Mucosa of gallbladder (tissue), 1 donor: ENCODE measurements around the gene SLC25A21. TPM values are rescaled to one million over a fixed set of nuclear protein-coding genes. Genes with fewer than 3 reads are reported as not detected.
"Not testable (repeated sequence)": the region's sequence is repeated elsewhere in the genome, so short reads cannot be mapped to it uniquely, and the experiment has no call there.

Source experiments
- DNase-seq: peaks from one replicate; pipeline ENCODE4 v3.0.0-alpha.2; 2020; ENCODE audit warnings: low spot score
- total RNA-seq: library from RNA; stranded (reverse); gene quantifications from one replicate; pipeline ENCODE4 v1.2.1, GENCODE V29; 2021
- donor health status: DM: no; HTN: no; CAD: no.

Gene SLC25A21
- total RNA-seq, 1 donor from 2014 or later, result 1.6 TPM

DNA sequence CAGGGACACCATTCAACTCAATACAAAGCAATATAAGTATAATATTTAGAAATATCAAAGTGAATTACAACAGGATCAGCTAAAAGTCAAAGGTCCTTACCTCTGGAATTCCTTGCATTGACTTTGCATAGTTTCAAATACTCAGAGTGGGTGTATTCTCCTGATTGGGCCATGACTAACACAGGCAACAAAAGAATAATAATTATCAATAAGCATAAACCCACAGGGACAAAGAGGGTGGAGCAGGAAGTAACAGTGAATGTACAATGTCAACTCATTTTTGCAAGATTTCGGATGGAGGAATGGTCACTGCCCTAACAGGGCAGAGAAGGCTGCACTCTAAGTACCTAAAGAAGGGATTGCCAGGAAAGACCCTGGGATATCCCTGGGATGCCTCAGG, 303.3 kb downstream of the SLC25A21 start:
- no peak for DNase-seq

DNA sequence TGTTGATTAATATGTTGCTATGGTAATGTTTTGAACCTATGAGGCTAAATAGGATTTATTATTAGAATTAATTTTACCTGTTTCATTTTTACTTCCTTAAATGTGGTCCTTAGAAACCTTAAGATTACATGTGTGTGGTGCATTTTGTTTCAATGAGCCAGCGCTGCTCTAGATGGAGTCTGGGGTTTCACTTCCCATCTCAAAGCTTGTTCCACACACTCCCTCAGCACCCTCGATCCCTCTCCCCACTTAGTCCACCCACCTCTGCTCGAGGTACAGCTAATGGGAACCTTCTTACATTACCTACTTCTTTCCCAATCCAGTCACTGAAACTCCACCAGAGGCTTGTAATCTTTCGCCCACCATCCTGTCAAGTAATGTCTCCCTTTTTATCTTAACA, 305.5 kb downstream of the SLC25A21 start:
- DNase-seq, result no peak

DNA sequence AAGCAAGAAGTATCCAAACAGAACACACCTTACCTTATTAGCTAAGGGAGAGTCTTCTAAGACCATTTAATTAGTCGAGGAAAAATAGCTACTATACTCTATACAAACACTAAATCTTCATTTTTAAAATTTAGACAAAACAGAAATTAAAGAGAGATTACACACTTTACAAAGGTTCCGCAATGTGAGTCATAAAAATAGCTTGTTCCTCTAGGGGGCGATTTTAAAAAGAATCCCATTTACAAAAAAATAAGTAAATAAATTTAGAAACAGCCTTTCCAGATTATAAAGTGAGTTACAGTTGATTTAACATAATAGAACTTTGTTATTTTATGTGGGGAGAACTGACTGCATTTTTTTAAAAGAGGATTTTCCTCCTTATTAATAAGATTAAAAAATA, 309.1 kb downstream of the SLC25A21 start:
- no peak for DNase-seq

DNA sequence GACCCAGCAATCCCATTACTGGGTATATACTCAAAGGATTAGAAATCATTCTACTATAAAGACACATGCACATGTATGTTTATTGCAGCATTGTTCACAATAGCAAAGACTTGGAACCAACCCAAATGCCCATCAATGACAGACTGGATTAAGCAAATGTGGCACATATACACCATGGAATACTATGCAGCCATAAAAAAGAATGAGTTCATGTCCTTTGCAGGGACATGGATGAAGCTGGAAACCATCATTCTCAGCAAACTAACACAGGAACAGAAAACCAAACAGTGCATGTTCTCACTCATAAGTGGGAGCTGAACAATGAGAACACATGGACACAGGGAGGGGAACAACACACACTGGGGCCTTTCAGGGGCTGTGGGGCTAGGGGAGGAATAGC, 310.2 kb downstream of the SLC25A21 start:
- DNase-seq, result not testable (repeated sequence)

DNA sequence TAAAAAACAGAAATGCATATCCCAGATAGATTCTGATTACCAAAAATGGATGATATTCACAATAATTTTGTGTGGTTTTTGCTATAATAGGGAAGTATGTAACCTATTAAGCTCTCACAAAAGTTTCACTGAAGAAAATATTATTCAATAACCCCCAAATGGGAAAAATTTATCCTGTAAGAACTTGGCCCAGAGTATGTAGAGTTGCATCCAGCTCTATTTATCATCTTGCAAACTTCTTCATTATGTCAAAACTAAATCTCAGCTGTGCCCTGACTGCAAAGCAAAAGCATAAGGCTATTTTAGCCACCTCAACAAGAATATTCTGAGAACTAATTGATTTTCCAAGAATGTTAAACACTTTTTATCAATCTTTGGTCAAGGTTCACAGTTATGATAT, 311.6 kb downstream of the SLC25A21 start:
- no peak for DNase-seq

DNA sequence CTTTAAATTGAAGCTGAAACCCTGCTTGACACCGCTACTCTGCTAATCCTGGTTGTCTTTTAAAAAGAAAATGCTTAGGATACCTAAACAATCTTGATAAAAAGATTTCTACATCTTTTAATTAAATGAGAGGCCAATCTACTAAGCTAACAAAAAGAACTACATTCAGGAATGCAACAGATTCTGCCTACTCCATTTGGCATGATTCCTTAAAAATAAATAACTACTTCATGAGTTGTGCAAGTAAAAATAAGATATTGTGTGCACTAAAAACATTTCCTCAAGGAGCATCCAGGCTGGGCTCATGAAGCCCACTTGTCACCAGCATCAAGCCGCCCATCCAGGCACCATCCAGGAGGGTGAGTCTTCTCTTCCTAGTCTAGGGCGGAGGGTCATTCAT, 313.3 kb downstream of the SLC25A21 start:
- DNase-seq, result no peak

DNA sequence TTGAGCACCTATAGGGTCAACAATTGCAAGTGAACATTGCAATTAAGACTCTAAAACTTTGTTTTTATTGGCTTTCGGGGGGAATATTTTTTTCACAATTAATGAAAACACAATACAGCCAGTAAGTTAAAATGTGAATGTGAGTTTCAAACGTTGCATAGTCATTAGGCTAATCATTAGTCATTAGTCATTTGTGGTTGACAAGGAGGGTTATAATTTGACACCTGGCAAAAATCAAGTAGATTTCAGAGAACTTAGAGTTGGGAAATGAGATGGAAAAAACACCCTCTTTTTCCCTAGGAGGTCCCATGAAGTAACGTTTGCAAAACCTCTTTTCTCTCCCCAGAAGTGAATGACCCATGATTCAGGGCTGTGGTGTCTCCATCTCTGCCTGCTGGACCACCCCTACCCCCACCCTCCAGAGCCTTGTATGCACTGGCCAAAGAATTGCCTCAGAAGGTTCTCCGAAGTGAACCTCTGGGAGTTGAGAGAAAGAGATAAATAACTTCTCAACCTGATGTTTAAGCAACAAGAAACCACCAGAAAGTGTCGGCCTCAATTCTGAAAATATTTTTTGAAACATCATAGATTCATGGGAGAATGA, 314.5 kb downstream of the SLC25A21 start:
- DNase-seq, result no peak

DNA sequence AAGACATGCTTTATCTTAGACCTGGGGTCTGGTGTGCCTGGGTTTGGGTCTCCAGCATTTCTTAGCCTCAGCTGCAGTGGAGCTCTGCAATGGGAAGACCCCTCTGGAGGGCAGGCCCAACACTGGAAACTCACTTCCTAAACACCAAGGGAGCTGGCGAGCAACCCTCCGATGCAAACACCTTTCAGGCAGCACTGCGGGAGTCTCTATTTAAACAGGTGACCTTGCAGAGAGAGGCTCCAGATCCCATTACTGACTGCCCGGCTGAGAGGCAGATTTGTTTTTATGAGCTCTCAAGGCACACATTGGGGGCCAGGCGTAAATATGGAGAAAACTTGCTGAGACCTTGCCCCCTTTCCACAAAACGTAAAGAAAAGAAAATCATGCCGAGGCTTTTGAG, 315.3 kb downstream of the SLC25A21 start:
- no peak for DNase-seq

DNA sequence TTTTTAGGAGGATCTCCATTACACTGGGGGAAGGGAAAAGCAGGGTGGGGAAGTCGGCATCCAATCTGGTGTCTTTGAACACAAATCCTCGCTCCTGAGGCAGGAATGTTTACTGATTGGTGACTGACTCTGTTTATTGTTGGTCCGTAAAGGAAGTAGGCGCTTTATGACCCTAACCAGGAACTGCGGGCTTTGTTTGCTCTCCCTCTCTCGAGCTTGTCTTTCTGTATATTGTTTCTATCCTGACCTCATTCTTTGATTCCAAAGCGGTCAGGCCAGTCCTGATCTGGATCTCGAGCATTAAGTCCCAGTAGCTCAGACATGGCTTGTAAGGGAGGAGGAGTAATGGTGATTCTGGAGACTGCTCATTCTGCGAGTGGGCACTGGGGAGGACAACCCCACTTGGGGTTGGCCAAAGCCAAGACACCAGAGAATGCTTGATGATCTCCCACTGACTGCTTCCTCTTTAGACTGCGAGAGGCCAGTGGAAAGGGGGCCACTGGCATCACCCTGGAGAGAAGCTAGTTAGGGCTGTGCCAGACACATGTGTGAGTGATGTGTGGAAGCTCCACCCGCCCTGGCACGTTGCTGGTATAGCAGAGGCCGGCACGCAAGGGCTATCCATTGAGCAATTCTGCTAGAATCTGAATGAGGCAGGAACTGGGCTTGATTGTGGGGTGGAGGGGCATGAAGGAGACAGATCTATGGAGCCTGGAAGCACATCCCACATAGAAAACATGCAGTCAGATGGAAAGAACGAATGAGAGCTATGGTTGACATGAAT, 316.1 kb downstream of the SLC25A21 start:
- no peak for DNase-seq

DNA sequence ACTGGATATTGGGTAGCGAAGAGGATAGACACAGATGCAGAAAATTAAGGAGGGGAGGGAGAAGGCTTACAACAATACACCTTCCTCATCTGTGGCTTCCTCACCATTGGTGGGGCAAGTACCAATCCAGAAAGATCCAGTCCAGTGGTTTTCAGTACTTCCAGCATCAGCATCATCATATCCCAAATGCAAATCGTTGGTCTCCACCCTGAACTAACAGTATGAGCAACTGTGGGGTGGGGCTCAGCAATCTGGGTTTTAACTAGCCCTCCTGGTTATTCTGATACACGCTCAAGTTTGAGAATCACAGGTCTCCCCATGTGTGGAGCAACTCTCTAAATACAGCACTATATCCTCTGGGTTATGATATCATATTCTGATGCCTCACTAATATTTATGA, 317.0 kb downstream of the SLC25A21 start:
- DNase-seq, result no peak

DNA sequence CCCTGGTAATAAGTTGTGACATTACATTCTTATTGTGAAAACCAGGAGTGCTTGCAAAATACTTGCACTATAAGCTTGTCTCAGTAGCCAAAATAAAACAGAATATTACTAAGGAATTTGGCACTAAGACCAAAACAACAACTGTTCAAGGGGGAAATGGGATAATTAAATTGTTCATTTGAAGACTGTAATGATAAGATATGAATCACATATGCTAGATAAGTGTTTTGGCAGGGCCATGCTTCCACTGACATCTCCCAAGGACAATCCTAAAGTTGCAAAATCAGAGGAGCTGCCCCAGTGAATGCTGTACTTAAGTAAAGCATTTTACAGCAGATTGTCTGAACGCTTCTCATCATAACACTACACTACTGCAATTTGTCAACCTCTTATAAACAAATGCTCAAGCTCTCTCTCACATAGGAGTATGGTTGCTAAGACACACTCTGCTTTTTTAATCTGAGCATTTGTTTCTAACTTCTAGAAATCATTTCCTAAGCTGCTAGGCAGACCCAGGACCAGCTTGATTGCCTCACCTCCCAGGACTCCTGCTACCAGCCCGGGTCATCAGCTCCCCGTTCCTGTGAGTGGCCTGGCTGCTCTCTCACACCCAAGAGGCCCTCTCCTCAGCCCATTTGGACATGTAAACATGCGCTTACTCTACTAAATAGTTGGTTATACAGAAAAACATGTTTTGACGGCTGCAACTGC, 319.3 kb downstream of the SLC25A21 start:
- no peak for DNase-seq

DNA sequence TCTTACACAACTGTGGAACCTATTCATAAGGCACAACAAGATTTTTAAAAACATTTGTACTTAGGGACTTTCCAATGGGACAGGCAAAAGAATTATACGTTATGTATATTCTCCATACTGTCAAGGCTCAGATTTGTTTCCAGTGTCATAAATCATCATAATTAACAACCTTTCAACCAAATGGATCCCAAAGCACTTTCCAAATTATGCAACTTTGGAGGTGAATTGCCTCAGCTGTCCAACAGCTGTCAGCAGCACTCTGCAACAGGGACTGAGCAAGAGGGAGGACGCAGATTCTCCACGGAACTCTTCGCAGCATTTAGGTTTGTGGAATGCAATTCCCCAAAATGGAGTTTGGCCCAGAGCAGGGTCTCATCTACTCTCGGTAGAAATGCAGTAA, 324.2 kb downstream of the SLC25A21 start:
- no peak for DNase-seq

DNA sequence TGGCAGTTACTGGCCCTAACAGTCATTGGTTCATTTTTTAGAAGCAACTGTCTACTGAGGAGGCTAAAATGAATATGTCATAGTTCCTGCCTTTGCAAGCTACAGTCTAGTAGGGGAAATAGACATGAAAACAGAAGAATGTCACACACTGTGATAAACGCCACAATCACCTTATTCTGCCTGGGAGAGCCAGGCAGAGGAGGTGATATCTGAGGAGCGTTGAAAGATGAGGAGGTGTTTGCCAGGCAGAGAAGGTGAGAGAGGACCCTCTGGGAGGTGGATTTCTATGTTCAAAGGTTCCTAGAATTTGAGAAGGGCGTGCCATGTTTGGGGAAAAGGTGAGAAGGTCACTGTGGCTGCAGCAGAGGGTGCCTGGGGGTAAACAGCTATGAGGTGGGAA, 325.0 kb downstream of the SLC25A21 start:
- no peak for DNase-seq

DNA sequence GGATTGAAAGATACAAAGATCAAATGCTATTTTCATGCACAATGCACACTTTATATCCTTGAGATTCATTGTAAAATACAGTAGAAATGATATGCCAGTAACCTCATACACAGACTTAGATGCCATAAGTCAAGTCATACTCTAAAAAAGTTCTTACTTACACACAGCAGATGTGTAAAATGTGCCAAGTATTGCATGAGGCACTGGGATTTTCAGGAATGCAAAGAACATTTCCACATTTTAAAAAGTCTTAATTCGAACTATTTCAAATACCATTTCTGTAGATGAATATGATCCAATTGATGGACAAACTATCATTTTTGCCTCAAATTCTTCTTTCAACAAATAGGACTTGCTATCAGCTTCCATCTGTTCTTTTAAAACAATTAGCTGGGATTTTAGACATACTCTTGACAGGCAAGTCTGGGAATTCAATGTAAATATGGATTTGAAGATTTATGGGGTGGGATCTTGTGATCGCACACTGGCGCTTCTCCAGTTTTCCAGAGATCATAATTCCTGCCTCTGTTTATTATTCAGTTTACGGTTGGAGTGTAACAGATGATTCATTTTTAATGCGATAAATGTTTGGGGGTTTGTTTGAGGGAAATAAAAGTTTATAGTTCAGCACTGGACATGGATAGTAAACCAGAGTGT, 326.9 kb downstream of the SLC25A21 start:
- DNase-seq, result no peak

DNA sequence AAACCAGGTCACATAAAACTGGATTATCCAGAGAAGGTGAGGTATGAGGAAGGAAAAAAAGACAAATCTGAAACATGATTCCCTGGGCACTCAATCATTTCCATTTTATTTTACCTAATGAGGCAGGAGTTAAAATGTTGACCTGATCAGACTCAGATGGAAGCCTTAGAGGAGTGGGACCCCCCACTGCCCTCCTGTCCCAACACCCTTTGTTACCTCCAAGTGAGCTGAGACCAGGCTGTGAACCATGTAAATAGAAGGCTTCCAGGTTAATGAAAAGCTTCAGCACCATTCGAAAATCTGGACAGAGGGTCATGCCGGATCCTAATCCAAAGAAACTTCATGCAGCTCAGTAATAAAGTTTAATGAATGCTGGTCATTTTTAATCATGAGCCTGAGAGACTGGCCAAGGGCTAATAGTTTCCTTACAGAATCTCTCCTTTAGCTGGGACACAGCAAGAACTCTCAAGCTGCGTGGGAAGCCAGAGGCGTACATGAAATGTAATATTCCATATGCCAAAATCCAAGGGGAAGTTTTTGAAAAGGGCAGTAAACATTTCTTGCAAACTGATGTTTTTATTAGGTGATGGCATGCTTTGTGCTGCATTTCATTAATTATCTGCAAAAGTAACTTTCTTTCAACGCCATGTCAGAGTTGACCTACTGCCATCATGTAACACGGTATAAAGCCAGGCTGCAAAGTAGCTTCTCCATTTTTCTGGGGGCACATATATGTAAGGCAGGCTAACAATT, 327.8 kb downstream of the SLC25A21 start:
- no peak for DNase-seq

DNA sequence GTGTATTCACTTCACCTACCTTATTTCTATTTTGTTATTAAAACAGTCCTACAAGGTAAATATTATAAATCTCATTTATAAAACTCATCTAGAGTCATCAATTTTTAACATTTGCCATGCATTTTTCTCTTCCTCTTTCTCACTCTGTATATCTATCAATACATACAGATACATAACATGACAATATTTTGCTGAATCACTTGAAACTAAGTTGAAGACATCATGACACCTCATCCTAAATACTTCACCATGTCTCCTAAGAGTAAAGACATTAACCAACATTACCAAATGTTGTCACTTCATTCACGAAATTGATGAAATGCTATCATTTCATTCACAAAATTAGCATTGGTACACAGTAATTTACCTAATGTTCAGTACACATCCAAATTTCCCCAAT, 329.0 kb downstream of the SLC25A21 start:
- DNase-seq, result no peak

DNA sequence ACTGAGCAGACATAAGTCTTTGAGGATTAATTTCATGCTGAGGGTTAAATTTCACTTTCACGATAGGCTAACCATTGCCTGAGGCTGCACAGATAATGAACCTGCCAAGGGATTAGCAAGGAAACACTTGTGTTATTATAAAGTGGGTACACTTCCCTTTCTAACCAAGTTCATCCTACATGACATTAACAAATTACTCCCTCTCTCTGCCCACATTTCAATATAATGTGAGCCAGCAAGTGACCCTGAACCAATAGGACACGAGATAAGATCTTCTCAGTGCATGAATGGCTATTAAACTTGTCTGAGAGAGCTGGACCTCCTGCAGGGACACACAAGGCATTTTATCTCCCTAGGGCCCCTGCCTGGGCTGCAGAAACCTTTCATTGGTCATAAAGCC, 337.3 kb downstream of the SLC25A21 start:
- DNase-seq, result no peak

DNA sequence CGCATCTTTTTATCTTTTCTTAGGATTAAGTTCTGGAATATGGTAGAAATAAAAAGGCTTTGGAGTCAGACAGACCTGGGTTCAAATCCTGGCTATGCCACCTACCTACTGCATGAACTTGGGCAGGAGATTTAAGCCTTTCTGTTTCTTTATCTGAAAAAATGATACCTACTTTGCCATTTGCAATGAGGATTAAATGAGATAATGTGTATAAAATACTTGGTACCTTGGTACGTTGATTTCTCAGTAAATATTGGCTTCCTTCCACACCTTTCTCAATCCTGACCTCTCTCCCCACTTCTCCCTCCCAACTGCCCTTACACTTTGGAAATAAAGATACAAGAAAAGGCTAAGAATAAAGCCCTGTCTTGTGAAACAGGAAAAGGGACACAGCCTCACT, 338.1 kb downstream of the SLC25A21 start:
- DNase-seq, result no peak

DNA sequence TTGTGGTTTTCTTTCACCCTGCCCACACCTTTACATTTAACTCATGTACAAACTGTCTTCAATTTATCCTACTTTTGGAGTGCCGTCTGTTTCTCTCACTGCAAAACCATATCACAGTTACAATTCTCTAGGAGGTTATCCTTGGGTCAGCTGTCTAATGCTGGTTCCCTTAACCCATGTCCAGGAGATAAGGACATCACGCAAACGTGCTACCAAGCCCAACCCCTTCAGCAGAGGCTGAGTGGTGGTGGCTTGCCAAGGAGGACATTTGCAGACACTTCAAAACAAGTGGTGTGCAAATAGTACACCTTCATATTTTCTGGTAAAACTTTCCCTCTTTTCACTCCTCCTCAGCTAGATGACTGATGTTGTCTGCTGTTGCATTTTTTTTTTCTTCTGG, 342.9 kb downstream of the SLC25A21 start:
- DNase-seq, result no peak

DNA sequence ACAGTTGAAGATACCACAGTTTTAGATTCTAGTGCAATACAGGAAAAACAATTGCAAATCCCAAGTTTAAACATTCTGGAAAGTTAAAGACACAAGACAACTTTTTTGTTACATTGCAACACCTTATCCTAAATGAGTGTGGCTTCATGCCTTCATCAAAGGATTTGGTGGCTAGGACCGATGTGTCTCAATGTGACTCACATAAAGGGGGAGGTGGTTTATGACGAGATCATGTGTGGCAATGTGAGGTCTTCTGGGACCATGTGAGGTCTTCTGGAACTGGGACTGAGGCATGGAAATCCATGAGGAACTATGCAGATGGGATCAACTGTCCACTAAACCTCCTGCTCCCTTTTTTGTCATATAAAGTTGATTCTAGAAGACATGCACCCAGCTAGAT, 344.5 kb downstream of the SLC25A21 start:
- no peak for DNase-seq

DNA sequence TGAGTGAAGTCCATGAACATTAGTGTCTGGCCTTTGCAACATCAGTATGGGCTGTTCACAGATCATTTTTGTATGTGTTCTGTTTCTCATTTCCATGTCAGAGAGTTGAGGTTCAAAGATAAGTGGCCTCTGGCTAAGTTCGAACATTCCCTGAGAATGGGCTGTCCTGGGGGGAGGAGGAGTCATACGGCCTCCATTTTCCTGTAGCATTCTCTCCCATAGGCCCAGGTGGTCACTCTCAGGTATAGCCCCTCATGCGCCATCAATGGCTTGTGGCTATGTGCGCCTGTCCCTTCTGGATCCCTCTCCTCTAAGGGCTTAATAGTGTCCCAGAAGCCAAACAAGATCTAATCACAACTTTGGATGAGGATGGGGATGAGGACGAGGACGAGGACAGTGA, 345.8 kb downstream of the SLC25A21 start:
- DNase-seq, result no peak

DNA sequence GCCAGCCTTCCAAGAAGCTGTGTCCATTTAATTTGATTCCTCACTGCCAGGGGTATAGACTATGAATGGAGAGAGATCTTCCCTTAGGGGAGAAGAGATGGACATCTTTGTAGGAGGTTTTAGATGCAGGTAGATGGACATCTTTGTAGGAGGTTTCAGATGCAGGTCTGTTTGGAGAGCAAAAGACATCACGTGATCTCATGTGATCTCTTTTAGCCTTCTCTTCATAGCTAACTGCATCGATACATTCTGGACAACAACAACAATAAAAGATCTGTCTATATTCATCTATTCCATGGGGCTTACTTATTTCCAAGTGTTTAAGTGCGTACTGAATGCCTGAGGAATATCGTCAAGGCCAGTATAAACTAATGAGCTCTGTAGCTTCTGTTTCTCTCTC, 347.6 kb downstream of the SLC25A21 start:
- DNase-seq, result no peak
